CD4-positive, alpha-beta T cell treated with Interleukin-6 at 100 ng/mL for 8 hours (primary cell): ENCODE data around the gene TNFSF10.
"Not testable (repeated sequence)": the region's sequence is repeated elsewhere in the genome, so short reads cannot be mapped to it uniquely, and the experiment has no call there.

Source experiments
- DNase-seq: peaks from one replicate; pipeline ENCODE4 v3.0.0-alpha.2; 2020; ENCODE audit warnings: mixed read lengths, low spot score

TNFSF10 gene

DNA sequence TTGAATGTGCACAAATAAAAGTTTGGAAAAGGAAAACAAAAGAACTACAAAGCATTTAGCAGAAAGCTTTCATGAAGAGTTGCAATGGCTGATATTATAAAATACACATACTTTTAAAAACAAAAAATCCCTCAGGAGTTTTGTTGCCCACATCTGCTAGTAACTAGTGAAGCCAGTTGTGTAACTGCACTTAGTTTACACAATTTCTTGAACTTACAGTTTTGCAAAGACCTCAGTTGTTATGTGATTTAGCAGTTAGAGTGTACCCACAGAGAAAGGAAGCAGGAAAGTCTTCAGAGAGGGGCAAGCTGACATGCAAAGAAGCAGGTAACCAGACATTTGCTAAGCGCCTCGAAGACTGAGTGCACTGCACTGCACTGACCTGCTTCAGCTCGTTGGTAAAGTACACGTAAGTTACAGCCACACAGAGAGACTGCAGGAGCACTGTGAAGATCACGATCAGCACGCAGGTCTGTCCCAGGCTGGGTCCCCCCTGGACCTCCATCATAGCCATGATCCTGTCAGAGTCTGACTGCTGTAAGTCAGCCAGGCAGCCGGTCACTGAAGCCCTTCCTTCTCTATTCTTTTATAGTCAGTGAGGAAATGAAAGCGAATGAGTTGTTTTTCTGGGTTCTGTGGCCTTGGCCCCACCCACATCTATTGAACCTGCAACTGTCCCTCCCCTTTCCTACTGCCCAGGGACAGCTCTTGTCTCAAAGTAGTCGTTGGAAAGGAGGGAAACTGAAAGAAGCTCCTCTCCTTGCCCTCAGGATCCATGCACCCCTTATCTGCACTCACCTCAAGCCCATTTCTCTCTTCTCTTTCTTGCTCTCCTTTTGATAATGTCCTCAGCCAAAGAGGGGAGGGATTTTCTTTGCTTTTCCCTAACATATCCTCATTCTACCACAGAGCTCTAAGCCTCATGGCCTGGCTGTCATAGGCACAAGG is at the start of gene TNFSF10:
TSS of gene TNFSF10 (minus strand) at position 560 of the 948 bp plus-strand sequence. CDS start at position 514, 46 bp downstream.
- DNase-seq: peak; percentile 79

DNA sequence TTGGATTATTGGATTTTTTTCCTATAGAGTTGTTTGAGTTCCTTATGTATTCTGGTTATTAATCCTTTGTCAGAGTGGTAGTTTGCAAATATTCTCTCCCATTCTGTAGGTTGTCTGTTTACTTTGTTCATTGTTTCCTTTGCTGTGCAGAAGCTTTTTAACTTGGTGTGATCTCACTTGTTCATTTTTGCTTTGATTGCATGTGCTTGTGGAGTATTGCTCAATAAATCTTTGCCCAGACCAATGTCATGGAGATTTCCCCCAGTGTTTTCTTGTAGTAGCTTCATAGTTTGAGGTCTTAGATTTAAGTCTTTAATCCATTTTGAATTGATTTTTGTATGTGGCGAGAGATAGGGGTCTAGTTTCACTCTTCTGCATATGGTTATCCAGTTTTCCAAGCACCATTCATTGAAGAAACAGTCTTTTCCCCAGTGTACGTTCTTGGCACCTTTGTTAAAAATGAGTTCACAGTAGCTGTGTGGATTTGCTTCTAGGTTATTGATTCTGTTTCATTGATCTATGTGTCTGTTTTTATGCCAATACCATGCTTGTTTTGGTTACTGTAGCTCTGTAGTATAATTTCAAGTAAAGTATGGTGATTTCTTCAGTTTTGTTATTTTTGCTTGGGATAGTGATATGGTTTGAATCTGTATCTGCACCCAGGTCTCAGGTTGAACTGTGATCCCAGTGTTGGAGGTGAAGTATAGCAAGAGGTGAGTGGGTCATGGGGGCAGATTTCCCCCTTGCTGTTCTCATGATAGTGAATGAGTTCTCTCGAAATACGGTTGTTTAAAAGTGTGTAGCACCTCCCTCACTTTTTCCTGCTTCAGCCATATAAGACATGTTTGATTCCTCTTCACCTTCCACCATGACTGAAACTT is 46.1 kb upstream of the TNFSF10 start:
- DNase-seq: no peak

DNA sequence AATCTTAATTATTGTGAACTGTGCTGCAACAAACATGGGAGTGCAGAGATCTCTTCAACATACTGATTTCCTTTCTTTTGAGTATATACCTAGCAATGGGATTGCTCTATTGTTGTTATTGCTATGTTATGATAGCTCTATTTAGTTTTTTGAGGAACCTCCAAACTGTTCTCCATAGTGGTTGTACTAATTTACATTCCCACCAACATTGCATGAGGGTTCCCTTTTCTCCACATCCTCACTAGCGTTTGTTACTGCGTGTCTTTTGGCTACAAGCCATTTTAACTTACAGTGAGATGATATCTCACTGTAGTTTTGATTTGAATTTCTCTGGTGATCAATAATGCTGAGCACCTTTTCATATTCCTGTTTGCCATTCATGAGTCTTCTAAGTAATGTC is 45.5 kb upstream of the TNFSF10 start:
- no peak for DNase-seq

DNA sequence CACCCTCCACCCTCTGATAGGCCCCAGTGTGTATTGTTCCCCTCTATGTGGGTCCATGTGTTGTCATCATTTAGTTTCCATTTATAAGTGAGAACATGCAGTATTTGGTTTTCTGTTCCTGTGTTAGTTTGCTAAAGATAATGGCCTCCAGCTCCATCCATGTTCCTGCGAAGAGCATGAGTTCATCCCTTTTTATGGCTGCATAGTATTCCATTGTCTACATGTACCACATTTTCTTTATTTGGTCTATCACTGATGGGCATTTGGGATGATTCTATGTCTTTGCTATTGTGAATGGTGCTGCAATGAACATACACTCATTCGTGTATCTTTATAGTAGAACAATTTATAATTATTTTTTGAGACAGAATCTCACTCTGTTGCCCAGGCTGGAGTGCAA is 43.6 kb upstream of the TNFSF10 start:
- not testable (repeated sequence) for DNase-seq

DNA sequence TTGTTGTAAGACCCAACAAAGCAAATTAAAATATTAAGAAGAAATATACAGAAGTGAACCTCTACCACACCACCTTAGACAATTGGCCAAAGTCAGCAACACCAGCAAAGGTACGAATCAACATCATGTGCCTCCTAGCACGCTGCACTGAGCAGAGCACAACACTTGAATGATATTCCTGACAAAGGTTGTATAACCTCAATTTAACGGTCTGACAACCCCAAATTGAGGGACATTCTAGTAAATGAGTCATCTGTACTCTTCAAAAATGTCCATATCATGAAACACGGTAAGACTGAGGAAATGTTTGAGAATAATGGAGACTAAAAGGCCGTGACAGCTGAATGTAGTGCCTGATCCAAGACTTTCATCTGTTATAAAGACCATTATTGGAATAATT is 41.3 kb upstream of the TNFSF10 start:
- DNase-seq: no peak

DNA sequence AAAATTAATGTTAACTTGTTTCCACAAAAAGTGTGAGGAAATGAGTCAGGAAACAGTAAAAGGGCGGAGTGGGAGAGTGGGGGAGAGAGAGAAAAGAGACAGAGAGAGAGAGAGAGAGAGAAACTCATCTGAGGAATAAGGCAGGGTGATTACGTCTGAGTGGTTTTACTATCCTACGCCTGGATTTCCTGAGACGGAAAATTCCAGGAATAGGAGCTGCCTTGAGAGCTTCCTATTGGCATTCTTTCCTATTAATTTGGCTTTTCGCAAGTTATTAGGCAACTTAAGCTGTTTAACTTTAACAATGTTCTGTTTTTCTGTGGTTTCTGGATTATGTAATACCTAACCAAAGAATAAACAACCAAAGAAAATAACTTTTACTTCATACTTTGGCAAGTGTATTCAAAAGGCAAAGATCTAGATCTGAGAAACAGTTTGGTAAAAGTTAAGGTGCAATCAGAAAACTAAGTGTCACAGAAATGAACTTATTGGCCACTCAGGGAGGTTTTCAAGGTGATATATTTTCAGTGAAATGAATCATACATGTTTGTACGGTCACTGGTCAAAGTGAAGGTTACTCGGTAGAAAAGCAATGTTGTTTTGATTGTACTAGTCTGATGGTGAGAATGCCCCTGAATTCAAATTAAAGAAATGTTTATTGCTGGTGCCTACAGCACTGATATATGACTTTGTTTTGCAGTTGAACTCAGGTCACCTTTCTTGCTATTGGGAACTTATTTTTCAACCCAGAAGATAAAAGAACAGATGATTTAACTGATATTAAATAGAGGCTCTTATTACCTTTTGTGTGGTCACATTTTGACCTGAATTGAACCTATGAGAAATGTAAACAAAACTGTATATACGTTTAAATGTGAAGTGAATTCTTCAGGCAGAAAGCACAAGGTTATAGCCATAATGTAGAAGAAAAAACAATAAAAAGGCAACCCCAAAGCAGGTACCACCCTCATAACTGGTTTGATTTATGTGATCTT is 39.9 kb upstream of the TNFSF10 start:
- peak; percentile 21 for DNase-seq

DNA sequence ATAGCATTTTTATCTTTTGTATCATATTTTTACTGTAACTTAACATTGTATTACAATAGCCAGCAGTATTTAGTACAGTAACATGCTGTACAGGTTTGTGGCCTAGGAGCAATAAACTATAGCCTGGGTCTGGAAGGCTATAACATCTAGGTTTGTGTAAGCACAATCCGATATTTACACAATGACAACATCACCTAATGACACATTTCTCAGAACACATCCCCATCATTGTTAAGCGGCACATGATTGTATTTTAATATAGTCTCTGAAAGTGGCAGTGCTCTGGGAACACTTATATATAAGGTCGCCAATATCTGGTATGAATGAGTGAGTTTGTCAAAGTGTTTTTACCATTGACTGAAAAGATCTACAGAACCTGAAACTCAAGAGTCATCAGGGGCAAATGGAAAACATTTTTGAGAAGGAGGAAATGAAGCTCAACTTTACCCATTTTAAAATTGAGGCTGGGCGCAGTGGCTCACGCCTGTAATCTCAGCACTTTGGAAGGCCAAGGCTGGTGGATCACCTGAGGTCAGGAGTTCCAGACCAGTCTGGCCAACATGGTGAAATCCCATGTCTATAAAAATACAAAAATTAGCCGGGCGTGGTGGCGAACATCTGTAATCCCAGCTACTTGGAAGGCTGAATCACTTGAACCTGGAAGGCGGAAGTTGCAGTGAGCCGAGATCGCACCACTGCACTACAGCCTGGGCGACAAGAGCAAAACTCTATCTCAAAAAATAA is 38.8 kb upstream of the TNFSF10 start:
- DNase-seq: no peak

DNA sequence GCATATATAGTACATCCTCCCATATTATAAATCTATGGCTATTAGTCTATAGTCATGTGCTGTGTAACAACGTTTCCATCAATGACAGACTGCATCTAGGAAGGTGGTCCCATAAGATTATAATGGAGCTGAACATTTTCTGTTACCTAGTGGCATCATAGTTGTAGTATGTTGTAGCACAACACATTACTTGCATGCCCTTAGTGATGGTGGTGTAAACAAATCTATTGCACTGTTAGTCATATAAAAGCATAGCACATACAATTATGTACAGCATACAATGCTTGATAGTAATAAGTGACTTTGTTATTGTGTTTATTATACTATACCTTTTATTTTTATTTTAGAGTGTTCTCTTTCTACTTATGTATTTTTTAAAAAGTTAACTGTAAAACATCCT is 37.4 kb upstream of the TNFSF10 start:
- DNase-seq: no peak

DNA sequence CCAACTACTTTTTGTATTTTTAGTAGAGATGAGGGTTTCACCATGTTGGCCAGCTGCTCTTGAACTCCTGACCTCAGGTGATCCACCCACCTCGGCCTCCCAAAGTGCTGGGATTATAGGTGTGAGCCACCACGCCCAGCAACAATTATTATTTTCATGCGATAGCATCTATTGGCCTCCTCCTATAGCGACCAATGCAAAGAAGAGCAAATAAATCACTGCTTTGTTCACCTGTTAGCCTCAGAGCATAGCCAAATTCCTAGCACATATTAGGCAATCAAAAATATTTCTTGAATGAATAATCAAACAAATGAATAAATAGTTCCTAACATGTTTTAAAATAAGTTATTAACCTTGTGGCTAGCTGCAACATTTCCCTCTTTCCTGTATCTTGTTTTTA is 36.8 kb upstream of the TNFSF10 start:
- no peak for DNase-seq

DNA sequence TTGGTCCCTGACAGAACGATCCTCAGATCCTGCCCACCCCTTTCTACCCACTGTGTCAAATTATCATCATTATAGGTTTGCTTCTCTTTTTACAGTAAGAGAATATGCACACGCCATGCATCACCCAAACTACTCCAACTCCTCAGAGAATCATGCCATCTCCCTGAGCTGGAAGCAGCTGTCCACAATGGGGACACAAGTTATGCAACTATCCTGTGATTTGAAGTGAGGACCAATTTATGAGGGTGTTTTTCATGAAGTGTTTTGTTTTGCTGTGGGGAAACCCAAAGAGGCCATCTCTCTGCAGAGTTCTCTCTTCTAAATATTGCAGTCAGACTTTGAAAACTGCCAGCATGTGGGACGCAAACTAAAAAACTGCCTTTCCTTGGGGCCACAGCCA is 35.8 kb upstream of the TNFSF10 start:
- DNase-seq: no peak

DNA sequence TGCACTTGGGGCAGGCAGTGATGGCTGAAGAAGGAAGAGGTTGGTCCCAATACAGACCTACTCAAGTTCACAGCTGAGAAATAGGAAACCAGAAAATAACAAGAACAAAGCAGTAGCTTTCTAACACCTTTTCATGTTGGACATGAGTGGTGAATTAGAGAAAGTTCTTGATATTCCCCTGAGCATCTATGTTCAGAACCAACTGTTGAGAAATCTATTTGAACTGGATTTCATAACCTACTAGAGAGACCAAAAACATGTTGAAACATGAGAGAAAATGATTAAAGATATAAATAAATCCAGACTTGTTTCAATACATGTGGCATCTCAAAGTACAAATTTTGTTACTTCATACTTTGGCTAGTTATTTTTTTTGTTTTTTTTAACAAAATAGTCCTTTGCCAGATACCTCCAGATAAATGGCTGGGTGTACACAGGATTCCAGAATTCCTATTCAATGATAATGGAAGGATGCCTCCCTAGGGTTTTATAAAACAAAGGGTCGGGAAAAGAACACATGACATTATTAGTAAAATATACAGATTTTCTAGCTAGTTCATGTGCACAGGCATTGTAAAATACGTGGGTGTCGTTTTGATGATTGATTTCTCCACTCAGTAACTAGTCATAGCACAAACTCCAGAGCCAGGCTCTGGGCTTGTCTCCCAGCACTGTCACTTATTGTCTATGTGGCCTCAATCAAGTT is 34.4 kb upstream of the TNFSF10 start:
- DNase-seq: no peak

DNA sequence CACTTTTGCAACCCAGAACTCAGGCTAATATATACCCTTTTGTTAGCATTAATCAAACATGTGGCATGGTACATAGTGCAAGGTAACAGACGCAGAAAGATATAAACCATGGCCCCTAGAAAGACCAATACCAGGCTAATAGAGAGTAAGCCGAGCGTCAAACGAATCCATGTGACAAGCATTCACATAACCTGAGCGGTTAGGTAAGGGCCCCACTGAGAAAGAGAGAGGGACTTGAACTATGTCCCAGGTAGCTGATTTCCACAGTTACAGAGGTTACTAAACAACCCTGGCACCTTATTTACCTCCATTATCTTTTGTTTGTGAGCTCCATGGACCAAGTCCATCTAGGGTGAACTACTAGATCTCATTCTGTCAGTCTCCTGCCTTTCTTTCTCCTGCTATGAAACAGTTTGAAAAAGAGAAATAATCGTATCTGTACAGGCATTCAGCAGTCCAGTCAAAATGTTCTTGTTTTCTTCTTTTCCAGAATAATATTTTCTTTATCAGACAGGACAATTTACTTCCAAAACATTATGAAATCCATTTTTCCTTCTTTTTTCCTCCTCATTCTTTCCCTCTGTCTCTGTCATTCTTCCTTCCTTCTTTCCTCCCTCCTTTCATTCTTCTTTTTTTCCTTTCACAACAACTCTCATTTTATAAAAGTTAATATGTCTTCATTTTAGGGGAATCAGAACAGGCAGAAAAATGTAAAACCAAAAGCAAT is 30.5 kb upstream of the TNFSF10 start:
- DNase-seq: no peak

DNA sequence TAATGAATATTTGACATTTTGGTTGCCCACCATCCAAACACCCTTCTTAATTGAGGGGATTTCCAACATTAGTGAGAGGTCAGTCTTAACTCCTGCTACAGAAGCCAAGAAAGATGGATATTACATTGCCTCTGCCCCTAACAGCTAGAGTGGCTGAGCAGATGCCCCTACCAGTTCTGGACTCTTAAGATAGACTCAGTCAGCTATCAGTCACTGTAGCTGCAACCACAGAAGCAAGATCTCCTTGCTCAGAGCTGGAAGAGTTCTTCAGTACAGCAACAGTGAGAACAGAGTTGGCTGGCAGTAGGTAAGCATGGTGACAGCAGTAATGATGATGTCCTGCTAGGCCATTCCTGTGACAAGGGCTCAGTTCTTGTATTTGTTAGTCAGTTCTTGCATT is 29.4 kb upstream of the TNFSF10 start:
- DNase-seq: no peak

DNA sequence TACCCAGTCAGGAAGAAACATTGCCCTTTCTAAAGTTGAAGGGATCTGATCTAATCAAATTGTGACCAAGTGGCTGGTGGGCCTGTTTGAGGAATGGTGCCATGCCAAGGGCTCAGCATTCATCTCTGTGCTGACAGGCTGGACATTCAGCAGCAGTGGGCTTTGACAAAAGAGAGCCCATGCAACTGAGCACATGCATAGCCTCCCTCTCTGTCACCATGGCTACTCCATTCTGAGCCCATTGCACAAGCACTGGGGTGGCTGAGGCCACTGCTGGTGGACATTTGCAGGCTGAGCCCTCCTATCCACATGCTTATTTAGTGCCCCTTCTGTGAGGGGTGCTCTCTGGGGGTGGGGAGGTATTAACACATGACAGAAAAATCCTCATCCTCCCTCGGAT is 28.6 kb upstream of the TNFSF10 start:
- no peak for DNase-seq

DNA sequence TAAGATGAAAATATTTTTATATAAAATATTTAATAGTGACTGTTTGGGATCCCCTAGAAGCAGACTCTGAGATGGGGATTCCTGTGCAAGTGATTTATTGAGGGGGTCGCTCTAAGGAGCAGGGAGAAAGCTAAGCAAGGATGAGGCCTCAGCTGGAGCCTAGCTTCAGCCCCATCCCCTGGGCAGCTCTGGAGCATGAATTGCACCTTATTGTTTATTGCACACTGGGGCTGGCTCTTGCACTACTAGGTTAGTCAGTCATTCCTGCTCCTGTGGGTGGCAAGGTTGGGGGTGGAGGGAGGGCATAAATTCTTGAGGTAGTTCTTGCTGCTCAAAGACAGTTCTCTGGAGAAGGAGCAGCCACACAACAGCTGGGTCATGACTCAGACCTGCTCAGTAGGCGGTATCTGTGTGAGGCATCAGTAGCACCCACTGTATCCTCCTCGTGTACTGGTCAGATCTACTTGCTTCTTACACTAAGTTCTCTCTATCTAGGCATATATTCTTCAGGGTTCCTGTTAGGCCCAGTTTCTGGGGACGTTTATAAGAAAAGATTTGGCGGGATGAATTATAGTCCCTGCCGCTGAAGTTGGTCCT is 27.2 kb upstream of the TNFSF10 start:
- peak; percentile 63 for DNase-seq

DNA sequence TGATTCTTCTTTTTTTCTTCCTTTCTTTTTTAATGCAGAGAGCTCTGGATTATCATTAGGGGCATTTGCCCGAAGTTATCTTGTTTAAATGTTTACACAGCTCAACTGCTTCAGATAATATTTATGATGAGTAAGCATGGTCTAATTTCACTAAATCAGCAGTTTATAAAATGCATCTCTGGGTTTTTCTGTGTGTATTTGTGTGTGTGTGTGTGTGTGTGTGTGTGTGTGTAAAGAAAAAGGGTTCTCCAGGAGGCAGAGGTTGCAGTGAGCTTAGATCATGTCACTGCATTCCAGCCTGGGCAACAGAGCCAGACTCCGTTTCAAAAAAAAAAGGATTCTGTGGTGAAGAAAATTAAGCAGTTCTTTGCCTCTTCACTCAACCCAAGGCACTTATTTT is 25.9 kb upstream of the TNFSF10 start:
- no peak for DNase-seq

DNA sequence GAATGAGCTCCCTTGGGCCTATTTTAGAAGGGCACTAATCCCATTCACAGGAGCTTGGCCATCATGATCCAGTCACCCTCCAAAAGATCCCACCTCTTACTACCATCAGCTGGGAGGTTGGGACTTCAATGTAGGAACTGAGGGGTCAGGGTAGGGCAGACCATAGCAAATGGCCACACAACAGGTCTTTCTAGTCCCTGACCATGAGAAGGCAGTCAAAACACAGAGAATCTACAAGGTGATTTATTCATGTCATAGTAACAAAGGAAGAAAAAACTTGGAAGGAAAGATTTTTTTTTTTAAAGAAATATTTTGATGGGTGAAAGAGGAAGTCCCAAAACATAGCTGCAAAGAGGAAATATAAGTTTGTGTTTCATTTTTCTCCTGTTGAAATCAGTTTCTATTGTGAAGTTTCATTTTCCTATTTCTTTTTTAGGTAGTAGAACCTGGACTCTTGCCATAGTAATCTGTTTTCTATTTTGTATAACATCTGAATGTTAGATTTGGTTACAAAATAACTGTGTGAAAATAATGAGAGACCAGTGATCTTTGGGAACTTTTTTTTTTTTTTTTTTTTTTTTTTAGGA is 23.5 kb upstream of the TNFSF10 start:
- DNase-seq: no peak

DNA sequence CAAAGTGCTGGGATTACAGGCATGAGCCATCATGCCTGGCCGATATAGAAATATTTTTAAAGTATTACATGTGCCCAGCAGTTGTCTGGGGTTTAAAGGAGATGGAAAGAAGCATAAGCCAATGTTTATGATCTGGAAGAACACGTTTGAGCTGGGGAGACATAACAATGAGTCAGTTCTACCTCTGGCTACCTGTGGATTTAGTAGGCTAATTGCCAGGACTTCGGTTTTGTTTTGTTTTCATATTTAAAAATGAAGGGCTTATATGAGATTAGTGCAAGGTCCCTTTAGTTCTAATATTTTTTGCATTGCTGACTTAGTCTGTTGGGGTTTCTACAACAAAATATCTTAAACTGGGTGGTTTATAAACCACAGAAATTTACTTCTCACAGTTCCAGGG is 22.9 kb upstream of the TNFSF10 start:
- DNase-seq: no peak

DNA sequence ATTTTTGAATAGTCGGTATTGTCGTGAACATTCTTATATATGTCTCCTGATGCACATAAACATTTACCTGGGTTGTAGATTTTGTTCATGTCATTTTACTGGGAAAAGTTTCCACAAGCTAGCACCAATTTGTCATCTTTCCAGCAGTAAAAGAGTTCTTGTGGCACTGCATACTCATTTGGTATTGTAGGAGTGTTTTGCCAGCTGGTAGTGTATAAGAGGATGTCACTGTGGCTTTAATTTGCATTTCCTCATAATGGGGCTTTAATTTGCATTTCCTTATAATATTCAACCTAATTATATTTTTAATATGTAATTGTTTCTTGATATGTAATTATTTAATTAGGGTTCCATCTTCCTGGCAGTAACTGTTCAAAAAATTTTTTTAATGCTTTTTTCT is 21.2 kb upstream of the TNFSF10 start:
- DNase-seq: no peak
